Measurements from ENCODE around the gene DNAJC13. TPM values are rescaled to one million over a fixed set of nuclear protein-coding genes. Genes with fewer than 3 reads are reported as not detected.

The DNAJC13 gene
- total and polyA plus RNA-seq, 2 of the 8 experiments (the other 6 are each of a cell fraction or from before 2014, with no cell fraction given): 7.9 to 28.8 TPM

- Histone ChIP-seq H4K5ac (ENCODE audit: insufficient read length, low read depth, low read length) (no peak overlapping the region), H3K4me1 (replicated peaks in 1 of 4; ENCODE audit: control insufficient read depth in 3 of 4, insufficient read depth in 4 of 4, low read length in 3 of 4) (no peaks in the 10 kb centered on the region), H3K18ac (ENCODE audit: extremely low read depth, low read length) (no peak overlapping the region), H2BK15ac (ENCODE audit: low read length) (no peak overlapping the region), H3K23me2 (ENCODE audit: low read depth, low read length) (no peaks in the 10 kb centered on the region), H4K20me1 (replicated peaks in 1 of 2; ENCODE audit: control insufficient read depth in 1 of 2, insufficient read depth in 2 of 2, low read length in 2 of 2) (peaks cover 0 to 2% of the 10 kb centered on the region in 2 experiments), H3K79me1 (ENCODE audit: low read depth, low read length) (no peaks in the 10 kb centered on the region; the same call in 1 of the 2 replicates), H2AFZ (ENCODE audit: low read length) (no peak overlapping the region), H3K23ac (ENCODE audit: insufficient read length) (no peak overlapping the region), H3K9me3 (ENCODE audit: insufficient read depth in 2 of 2, low read depth in 1 of 2, low read length in 1 of 2) (no peaks in the 10 kb centered on the region), H3K14ac (ENCODE audit: insufficient read length) (no peak overlapping the region), H3K56ac (replicated peaks; ENCODE audit: insufficient read length, low read depth, low read length) (no peak overlapping the region), H3K4me2 (ENCODE audit: insufficient read depth in 1 of 2, low read depth in 2 of 2, low read length in 2 of 2) (no peak overlapping the region), H3K9ac (replicated peaks in 1 of 4; ENCODE audit: extremely low read depth in 1 of 4, low read depth in 3 of 4, low read length in 3 of 4) (no peak overlapping the region), H2BK5ac (ENCODE audit: low read depth, low read length) (no peak overlapping the region), H3K27me3 (replicated peaks in 1 of 4; ENCODE audit: control insufficient read depth in 3 of 4, extremely low read depth in 1 of 4, insufficient read depth in 3 of 4, low read length in 3 of 4) (no peaks in the 10 kb centered on the region), H2BK120ac (replicated peaks; ENCODE audit: low read depth, low read length) (no peak overlapping the region), H3K4me3 (ENCODE audit: extremely low read depth in 1 of 4, insufficient read depth in 2 of 4, low read depth in 3 of 4, low read length in 4 of 4) (no peak overlapping the region), H3K4ac (replicated peaks; ENCODE audit: insufficient read length, low read depth, low read length) (no peak overlapping the region), H4K91ac (replicated peaks; ENCODE audit: insufficient read length, low read length) (no peak overlapping the region), H3K79me2 (ENCODE audit: control insufficient read depth in 1 of 2, insufficient read depth in 2 of 2, low read length in 2 of 2) (peaks cover 0 to 25% of the 10 kb centered on the region in 2 experiments; a peak in 3 of 4 replicates), H3K27ac (ENCODE audit: low read depth, low read length) (no peak overlapping the region), H2AK5ac (ENCODE audit: low read depth, low read length) (no peak overlapping the region), H4K8ac (ENCODE audit: extremely low read depth, insufficient read depth, low read length) (no peak overlapping the region), H3K36me3 (ENCODE audit: control insufficient read depth in 2 of 4, insufficient read depth in 4 of 4, low read length in 3 of 4) (peaks cover 0 to 3% (median 1%) of the 10 kb centered on the region in 4 experiments; a peak in 2 of 8 replicates), H2BK12ac (ENCODE audit: low read depth, low read length) (no peak overlapping the region), H2BK20ac (ENCODE audit: low read length) (no peak overlapping the region)
- FAIRE-seq (no peak), DNase-seq (ENCODE audit: low read depth in 1 of 2, low spot score in 2 of 2) (no peak)
- CTCF ChIA-PET (ENCODE audit: partially characterized antibody): interaction anchor here (1.2 kb wide), 1 partner anchor 22 kb away, joined by 4 read pairs; no protein-coding TSS in a partner anchor
- POLR2A ChIA-PET (ENCODE audit: partially characterized antibody): no interaction called here
- 80% methylated on average over 2 of the region's 2 CpGs; no CpG with 5 or more reads in 1 of the 2 experiments for WGBS, 2 experiments (ENCODE audit: extremely low coverage in 1 of 2, insufficient coverage in 1 of 2, insufficient read length in 1 of 2, insufficient replicate concordance in 2 of 2, low coverage in 1 of 2, low lambda C conversion rate in 2 of 2, missing lambda C conversion rate in 1 of 2)
- TF ChIP-seq SP4 (IDR thresholded peaks at IDR 0.05; ENCODE audit: low read length) (no peak), JUN (IDR thresholded peaks at IDR 0.05; ENCODE audit: low read depth, low read length) (no peak), POLR2A (IDR thresholded peaks at IDR 0.05; ENCODE audit: control extremely low read depth in 1 of 2, low read depth in 2 of 2, low read length in 2 of 2) (no peak), BRCA1 (IDR thresholded peaks at IDR 0.05; ENCODE audit: low read depth, low read length) (no peak), SP2 (IDR thresholded peaks at IDR 0.05; ENCODE audit: low read length) (no peak), CBX8 (IDR thresholded peaks at IDR 0.05; ENCODE audit: borderline replicate concordance, low read depth, low read length) (no peak), ZNF274 (IDR thresholded peaks at IDR 0.05; ENCODE audit: borderline replicate concordance, extremely low read depth, low read length) (no peak), YY1 (IDR thresholded peaks at IDR 0.05; ENCODE audit: low read depth, low read length) (no peak), TBP (IDR thresholded peaks at IDR 0.05; ENCODE audit: low read depth, low read length) (no peak)
Measured at GRCh38 chr3:132432639-132433038, 15.3 kb downstream of the DNAJC13 start.
